Activated CD4-positive, alpha-beta T cell treated with anti-CD3 and anti-CD28 coated beads for 1 hour (primary cell): ENCODE measurements around the gene SPPL2B.
A peak's percentile ranks its signal among the peaks of the same experiment; 100 is the strongest.

ENCODE experiments used
- DNase-seq: peaks from one replicate; pipeline ENCODE4 v3.0.0-alpha.2; 2020

The SPPL2B gene

GRCh38 chr19:2324220-2324948 is 4.1 kb upstream of the SPPL2B start:
- DNase-seq: no peak

GRCh38 chr19:2325281-2326046 is 3.0 kb upstream of the SPPL2B start:
- DNase-seq: no peak

- no peak for DNase-seq
Measured at GRCh38 chr19:2326699-2327360, 1.7 kb upstream of the SPPL2B start.

GRCh38 chr19:2327773-2328400 is 597 bp upstream of the SPPL2B start:
- DNase-seq: peak; percentile 26

- no peak for DNase-seq
Measured at GRCh38 chr19:2329149-2329478, 630 bp downstream of the SPPL2B start.

DNA sequence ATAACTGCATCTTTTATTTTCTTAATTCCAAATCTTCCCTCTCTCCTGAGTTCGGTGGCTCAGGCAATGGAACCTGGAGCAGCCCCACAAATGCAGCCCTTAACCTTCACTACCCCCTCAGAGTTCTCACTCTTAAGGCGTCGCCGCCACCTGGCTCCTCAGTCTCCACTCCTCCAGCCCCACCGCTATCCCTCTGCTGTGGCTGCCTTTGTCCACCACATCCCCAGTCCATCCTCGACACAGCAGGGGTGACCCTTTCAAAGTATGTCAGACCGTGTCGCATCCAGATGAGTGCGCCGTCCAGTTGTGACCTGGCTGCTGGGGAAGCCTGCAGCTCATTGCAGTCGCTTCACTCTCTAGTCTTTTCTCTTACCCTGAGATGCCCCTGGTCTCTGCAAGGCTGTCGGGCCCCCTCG is 1.0 kb downstream of the SPPL2B start:
- DNase-seq: no peak

- DNase-seq: no peak
Measured at GRCh38 chr19:2330255-2330631, 1.8 kb downstream of the SPPL2B start.

- DNase-seq: no peak
Measured at GRCh38 chr19:2330632-2331284, 2.3 kb downstream of the SPPL2B start.

DNA sequence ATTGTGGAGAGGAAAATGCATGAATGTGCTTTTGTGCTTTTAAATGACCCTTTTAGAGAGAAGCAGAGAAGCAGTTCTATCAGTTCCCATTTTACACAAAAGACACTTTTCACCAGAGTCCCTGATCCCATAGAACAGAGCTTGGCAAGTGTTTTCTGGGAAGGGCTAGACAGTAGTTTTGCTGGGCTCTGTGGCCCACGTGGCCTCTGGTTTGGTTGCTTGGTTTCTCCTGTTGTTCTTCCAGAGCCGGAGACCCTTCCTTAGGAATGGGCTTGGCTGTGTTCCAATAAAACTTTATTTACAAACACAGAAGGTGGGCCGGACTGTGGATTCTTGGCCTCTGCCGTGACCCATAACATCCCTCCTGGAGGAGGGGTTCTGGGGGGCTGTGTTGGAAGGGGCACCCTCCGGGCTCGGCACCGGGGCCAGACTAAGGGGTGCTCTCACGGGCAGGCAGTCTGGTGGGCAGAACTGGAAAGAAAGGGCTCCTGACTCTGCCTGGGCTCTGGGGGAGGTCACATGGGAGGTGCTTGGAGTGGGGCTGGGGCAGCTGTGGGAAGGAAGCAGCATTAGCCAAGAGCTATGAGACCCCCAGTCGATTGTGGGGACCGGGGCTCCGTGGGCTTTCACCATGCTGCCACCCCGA is 3.2 kb downstream of the SPPL2B start:
- no peak for DNase-seq

GRCh38 chr19:2332341-2333026 is 4.0 kb downstream of the SPPL2B start:
- peak; percentile 28 for DNase-seq

DNA sequence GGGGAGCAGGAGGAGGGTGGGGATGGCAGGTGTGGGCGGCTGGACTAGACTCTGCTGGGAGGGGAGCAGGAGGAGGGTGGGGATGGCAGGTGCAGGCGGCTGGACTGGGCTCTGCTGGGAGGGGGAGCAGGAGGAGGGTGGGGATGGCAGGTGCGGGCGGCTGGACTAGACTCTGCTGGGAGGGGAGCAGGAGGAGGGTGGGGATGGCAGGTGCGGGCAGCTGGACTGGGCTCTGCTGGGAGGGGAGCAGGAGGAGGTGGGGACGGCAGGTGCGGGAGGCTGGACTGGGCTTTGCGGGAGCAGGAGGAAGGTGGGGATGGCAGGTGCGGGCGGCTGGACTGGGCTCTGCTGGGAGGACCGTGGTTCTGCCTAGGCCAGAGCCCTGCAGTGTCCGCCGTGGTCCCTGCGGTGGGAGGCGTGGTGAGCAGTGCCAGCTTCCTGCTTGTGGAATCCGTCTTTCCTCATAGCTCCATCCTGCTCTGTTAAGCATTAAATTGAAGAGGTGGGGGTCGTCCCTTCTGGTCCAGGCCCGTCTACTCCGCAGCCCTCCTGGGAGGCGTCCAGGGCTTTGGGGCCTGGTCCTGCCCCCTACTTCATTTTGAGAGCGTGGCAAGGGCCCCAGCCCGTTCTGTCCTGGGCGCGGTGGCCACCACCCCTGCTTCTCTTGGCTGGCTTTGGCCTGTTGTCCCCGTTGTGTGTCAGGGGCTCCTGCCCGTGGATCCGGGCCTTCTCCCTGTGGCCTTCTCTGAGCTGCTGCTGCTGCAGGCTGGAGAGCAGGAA is 4.7 kb downstream of the SPPL2B start:
- no peak for DNase-seq

DNA sequence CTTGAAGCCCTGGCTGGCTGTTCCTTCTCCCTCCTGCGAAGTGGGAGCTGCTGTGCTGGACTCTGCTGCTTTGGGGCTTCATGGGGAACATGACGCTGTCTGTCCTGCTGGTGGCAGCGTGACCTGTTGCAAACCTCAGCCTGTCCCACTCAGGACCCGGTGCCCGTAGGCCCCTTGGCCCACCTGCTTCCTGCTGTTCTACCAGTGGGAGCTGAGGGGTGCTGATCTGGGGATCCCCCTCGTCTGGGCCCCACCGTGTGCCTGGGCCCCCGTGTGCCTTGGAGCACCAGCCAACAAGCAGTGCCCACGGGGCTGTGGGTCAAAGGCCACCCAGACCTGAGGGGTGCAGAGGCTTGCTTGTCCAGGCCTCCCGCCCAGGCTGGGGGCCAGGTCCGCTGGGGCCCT is 5.3 kb downstream of the SPPL2B start:
- no peak for DNase-seq

- no peak for DNase-seq
Measured at GRCh38 chr19:2334426-2334825, 5.9 kb downstream of the SPPL2B start.

DNA sequence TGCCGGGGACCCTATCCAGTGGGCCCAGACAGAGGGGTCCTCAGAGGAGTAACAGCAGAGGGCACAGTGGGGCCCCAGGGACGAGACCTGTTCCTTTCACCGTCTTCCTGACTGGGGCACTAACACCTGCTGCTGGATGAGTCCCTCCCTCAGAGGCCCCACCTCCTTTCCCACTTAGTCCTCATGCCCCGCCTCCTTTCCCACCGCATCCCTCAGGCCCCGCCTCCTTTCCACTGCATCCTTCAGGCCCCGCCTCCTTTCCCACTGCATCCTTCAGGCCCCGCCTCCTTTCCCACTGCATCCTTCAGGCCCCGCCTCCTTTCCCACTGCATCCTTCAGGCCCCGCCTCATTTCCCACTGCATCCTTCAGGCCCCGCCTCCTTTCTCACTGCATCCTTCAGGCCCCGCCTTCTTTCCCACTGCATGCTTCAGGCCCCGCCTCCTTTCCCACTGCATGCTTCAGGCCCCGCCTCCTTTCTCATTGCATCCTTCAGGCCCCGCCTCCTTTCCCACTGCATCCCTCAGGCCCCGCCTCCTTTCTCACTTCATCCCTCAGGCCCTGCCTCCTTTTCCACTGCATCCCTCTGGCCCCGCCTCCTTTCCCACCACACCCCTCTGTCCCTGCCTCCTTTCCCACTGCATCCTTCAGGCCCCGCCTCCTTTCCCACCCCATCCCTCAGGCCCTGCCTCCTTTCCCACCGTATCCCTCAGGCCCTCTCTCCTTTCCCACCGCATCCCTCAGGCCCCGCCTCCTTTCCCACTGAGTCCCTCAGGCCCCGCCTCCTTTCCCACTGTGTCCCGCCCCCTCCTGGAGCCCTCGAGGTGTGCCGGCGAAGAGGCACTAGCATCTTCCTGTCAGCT is 6.7 kb downstream of the SPPL2B start:
- no peak for DNase-seq

GRCh38 chr19:2335848-2336247 is 7.4 kb downstream of the SPPL2B start:
- no peak for DNase-seq

- DNase-seq: no peak
Measured at GRCh38 chr19:2336528-2337328, 8.2 kb downstream of the SPPL2B start.

DNA sequence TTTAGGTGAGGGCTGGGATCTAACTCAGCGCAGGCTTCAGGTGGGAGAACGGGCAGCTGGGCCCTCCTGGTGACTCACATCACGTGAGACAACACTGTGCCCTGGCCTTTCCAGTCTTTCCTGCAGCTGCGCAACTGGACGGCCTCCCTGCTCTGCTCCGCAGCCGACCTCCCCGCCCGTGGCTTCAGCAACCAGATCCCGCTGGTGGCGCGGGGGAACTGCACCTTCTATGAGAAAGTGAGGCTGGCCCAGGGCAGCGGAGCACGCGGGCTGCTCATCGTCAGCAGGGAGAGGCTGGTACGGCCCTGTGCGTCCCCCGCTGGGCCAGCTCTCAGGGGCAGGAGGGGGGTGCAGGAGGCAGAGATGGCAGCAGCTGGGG is 8.8 kb downstream of the SPPL2B start:
- DNase-seq: no peak

- no peak for DNase-seq
Measured at GRCh38 chr19:2338055-2338615, 9.7 kb downstream of the SPPL2B start.
